ENCODE data around the gene ARHGAP45. TPM values are rescaled to one million over a fixed set of nuclear protein-coding genes. Genes with fewer than 3 reads are reported as not detected.
"Not testable (repeated sequence)": the region's sequence is repeated elsewhere in the genome, so short reads cannot be mapped to it uniquely, and the experiment has no call there.

Gene ARHGAP45, protein sequence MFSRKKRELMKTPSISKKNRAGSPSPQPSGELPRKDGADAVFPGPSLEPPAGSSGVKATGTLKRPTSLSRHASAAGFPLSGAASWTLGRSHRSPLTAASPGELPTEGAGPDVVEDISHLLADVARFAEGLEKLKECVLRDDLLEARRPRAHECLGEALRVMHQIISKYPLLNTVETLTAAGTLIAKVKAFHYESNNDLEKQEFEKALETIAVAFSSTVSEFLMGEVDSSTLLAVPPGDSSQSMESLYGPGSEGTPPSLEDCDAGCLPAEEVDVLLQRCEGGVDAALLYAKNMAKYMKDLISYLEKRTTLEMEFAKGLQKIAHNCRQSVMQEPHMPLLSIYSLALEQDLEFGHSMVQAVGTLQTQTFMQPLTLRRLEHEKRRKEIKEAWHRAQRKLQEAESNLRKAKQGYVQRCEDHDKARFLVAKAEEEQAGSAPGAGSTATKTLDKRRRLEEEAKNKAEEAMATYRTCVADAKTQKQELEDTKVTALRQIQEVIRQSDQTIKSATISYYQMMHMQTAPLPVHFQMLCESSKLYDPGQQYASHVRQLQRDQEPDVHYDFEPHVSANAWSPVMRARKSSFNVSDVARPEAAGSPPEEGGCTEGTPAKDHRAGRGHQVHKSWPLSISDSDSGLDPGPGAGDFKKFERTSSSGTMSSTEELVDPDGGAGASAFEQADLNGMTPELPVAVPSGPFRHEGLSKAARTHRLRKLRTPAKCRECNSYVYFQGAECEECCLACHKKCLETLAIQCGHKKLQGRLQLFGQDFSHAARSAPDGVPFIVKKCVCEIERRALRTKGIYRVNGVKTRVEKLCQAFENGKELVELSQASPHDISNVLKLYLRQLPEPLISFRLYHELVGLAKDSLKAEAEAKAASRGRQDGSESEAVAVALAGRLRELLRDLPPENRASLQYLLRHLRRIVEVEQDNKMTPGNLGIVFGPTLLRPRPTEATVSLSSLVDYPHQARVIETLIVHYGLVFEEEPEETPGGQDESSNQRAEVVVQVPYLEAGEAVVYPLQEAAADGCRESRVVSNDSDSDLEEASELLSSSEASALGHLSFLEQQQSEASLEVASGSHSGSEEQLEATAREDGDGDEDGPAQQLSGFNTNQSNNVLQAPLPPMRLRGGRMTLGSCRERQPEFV
- total RNA-seq = 26.2 TPM

- DNase-seq (ENCODE audit: low spot score) = peak; percentile 62
- no peak for ATAC-seq
- intact Hi-C loops (cut with DNase I) = no loop called here
Measured at GRCh38 chr19:1066748-1067340, at the start of gene ARHGAP45. TSS of gene ARHGAP45 (plus strand) at chr19:1067167. CDS start at chr19:1067406, 239 bp downstream.

GRCh38 chr19:1017906-1018305 lies 49.1 kb upstream of the ARHGAP45 start:
- no peak for DNase-seq (ENCODE audit: low spot score)

DNA sequence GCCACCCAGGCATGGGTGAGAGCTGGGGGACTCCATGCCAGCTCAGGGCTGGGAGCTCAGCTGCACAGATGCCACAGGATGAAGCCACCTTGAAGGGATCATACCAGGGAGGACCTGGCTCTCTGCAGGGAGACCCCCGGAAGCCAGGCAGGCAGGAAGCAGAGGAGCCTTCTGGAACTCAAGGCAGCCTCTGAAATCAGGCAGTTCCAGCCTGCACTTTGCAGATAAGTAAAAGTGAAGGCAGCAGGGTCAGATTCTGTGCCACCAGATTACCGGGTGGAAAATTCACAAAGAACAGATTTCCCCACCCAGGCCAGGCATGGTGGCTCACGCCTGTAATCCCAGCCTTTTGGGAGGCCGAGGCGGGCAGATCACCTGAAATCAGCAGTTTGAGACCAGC lies 48.6 kb upstream of the ARHGAP45 start:
- intact Hi-C loops (cut with DNase I) = no loop called here
- DNase-seq (ENCODE audit: low spot score) = no peak
- no peak for ATAC-seq

More at GRCh38 chr19:1017906-1018305, 49.1 kb upstream of the ARHGAP45 start:
- ATAC-seq = no peak
- intact Hi-C loops (cut with DNase I) = no loop called here

DNA sequence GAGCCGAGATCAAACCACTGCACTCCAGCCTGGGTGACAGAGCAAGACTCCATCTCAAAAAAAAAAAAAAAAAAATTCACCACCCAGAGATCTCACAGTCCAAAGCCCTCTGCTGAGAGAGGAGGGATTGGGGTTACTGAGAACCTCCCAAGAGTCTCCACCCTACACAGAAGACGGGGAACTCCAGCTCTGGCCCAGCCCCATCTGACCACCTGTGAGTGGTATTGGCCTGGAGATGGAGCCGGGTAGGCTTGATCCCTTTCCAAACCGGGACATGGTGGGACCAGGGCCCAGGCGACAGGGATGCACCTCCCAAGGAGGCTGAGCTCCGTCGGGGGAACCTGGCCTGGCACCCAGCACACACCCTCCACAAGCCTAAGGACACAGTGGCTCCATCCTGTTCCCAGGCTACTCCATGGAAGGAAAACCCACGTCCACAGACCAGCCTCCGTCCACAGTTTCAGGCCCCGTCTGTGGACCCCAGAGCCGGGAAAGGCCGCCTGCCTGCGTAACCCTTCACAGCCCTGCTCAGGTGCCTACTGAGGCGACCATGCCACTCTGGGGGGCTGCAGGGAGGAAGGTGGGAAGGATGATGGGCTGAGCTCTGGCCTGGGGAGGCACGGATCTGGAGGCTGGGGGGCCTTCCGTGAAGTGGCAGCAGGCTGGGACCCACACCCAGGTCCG lies 47.9 kb upstream of the ARHGAP45 start:
- DNase-seq (ENCODE audit: low spot score) (no peak), ATAC-seq (no peak)
- intact Hi-C loops (cut with DNase I) = no loop called here

- DNase-seq (ENCODE audit: low spot score) (no peak), ATAC-seq (no peak)
- intact Hi-C loops (cut with DNase I) = no loop called here
Measured at GRCh38 chr19:1019616-1019961, 47.4 kb upstream of the ARHGAP45 start.

- ATAC-seq = no peak
- intact Hi-C loops (cut with DNase I) = no loop called here
- DNase-seq (ENCODE audit: low spot score) = no peak
Measured at GRCh38 chr19:1019980-1020867, 46.7 kb upstream of the ARHGAP45 start.

- ATAC-seq (peak; percentile 94), DNase-seq (ENCODE audit: low spot score) (peak; percentile 98)
- intact Hi-C loops (cut with DNase I) = no loop called here
Measured at GRCh38 chr19:1020868-1021425, 46.0 kb upstream of the ARHGAP45 start, which contains the start of gene TMEM259. TSS of gene TMEM259 (minus strand) at chr19:1021123. CDS start at chr19:1020996, 127 bp downstream.

GRCh38 chr19:1023883-1024188 lies 43.1 kb upstream of the ARHGAP45 start:
- ATAC-seq; DNase-seq (ENCODE audit: low spot score); intact Hi-C loops (cut with DNase I): not testable (repeated sequence)

GRCh38 chr19:1025080-1025479 lies 41.9 kb upstream of the ARHGAP45 start:
- DNase-seq (ENCODE audit: low spot score); ATAC-seq; intact Hi-C loops (cut with DNase I): not testable (repeated sequence)

DNA sequence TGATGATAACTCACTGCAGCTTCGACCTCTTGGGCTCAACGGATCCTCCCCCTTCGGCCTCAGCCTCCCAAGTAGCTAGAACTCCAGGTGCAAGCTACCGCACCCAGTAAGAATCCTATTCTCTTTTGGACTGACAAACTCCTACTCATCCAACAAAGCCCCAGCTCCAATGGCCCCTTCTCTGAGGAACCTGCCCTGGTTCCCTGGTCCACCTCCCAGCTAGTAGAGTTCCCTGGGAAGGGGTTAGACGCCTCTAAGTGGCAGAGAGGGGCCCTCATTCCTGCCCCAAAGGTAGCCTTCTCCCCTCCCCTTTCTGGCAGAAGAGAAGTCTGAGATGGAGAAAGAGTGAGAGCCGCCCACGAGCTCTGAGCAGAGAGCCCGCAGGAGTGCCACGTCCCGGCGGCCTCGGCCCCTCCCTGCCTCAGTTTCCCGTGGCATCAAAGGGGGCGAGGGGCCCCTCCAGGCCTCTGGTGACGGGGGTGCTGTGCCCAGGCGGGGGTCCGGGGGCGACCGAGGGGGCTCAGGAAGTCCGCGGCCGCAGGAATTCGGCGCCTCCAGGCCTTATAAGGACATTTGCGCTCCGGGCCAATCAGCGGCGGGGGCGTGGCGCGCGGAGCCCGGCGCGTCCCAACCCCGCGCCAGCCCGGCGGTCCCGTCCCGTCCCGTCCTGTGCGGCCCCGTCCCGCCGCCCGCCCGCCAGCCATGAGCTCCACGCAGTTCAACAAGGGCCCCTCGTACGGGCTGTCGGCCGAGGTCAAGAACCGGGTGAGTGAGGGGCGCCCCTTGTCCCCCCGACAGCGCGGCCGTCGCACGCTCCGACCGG lies 40.8 kb upstream of the ARHGAP45 start, which contains the start of gene CNN2:
TSS of gene CNN2 (plus strand) at position 649 of the 823 bp plus-strand sequence. CDS start at position 703, 54 bp downstream.
- DNase-seq (ENCODE audit: low spot score) (peak; percentile 89), ATAC-seq (peak; percentile 71)
- intact Hi-C loops (cut with DNase I) = no loop called here

DNA sequence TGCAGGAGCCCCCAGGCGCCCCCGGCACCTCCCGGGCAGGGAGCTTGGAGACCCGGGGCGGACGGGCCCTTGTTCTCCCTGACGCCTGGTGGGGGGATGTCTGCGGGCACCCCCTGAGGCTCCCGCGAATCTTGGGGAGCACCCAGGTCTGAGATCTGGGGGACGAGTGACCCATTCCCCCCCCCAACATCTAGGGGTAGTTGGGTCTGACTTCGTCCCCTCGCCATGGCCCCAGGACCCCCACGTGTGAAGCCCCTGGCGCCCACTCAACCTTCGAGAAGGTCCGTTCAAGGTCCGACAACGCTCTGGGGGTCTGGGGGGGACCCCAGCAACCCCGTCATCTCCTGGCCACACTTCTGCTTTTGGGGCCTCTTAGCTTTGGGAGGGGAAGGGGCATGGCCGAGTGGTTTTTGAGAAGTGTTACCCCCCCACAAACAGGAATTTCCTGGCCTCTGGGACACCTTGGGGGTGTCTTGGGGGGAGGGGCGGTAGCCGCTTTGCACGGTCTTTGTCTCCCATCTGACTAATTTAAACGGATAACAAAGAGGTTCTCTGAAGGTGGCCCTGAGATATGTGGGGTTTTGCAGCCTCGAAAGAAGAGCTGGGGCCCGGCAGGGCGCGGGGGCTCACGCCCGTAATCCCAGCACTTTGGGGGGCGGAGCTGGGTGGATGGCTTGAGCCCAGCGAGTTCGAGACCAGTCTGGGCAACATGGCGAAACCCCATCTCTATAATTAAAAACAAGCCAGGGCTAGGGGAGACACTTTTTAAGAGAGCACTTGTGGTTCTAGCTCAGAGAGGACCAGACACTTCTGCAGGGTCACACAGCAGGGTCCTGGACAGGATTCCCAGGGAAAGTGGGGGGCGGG lies 40.0 kb upstream of the ARHGAP45 start:
- DNase-seq (ENCODE audit: low spot score) = no peak
- intact Hi-C loops (cut with DNase I) = no loop called here
- peak; percentile 8 for ATAC-seq

- DNase-seq (ENCODE audit: low spot score) (no peak), ATAC-seq (peak; percentile 13)
- intact Hi-C loops (cut with DNase I) = no loop called here
Measured at GRCh38 chr19:1027650-1028061, 39.3 kb upstream of the ARHGAP45 start.

DNA sequence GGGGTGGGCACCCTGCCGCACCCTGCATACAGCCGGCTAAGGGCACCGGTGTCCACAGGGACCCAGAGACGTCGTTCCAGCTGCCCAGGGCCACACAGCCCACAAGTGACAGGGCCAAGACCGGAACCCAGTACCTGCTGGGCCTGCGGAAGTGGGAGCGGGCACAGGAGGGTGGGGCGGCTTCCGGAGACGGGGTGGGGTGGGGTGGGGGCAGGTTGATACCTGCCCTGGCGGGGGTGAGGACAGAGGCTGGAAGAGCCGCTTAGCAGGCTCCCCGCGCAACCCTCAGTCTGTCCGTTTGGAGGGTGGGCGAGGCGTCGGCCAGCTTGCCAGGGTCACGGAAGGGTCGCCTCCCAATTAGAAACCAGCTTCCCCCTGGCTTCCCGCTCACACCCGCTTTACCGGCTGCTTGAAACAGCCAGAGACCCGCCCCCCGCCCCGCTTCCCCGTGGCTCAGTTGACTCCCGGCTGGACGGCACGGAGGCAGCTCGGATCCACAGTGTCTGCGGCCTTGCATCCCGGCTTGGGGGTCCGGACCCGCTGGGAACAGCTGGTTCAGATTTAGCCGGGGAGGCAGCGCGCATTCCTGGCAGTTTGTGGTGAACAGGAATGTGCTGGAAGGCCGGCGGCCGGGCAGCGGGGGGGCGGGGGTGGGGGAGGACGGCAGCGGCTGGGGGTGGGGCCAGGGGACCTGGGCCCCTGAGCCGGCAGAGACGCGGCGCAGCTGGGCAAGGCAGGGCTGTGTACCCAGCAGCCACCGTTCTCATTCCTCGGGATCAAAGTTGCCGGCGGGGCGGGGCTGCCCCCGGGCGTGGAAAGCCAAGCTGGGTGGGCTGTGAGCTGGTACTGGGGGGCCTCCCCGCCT lies 38.7 kb upstream of the ARHGAP45 start:
- peak; percentile 63 for ATAC-seq
- intact Hi-C loops (cut with DNase I) = no loop called here
- DNase-seq (ENCODE audit: low spot score) = no peak

DNA sequence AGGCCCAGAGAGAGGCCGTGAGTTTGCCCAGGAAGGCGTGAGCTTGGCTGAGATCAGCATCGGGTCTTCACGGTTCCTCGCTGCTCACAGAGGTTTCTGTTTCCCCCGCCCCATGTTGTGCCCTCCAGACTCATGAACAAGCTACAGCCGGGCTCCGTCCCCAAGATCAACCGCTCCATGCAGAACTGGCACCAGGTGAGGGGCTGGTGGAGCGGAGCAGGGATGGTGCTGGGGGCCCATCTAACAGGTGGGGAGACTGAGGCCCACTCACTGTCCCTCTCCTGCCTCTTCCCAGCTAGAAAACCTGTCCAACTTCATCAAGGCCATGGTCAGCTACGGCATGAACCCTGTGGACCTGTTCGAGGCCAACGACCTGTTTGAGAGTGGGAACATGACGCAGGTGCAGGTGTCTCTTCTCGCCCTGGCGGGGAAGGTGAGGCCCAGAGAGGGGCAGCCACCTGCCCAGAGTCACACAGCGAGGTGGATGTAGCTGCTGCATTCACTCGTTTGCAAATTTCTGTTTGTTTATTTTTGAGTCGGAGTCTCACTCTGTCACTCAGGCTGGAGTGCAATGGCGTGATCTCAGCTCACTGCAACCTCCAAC lies 34.6 kb upstream of the ARHGAP45 start:
- intact Hi-C loops (cut with DNase I) = no loop called here

More for the DNA sequence above, 34.6 kb upstream of the ARHGAP45 start:
- DNase-seq (ENCODE audit: low spot score) = no peak
- ATAC-seq = no peak

All from sciatic nerve (tissue), 2 donors.